ENCODE results near the gene CSTB.

- TF ChIP-seq SIN3A (IDR thresholded peaks at IDR 0.05; ENCODE audit: borderline replicate concordance, insufficient read depth, low read length) = no peak
- TF ChIP-seq TAF1 (IDR thresholded peaks at IDR 0.05; ENCODE audit: borderline replicate concordance, insufficient read depth, low read length) = no peak
These were observed 14.0 kb upstream of the CSTB start for GRCh38 chr21:43790010-43790524.
